H9 (cell line): ENCODE measurements around the gene CSAD. TPM values are rescaled to one million over a fixed set of nuclear protein-coding genes. Genes with fewer than 3 reads are reported as not detected.
A peak's percentile ranks its signal among the peaks of the same experiment; 100 is the strongest.

ENCODE experiments used
- DNase-seq: peaks from one replicate; pipeline ENCODE4 v3.0.0-alpha.2; 2017
- H2AFZ ChIP-seq: one replicate; pipeline ENCODE4 v1.6.1; 2013; ENCODE audit warnings: mild to moderate bottlenecking, low read length, control low read depth, moderate library complexity
- H2AK5ac ChIP-seq: 2 replicates; pipeline ENCODE4 v1.6.1; 2013; ENCODE audit warnings: low read length, control low read depth, mixed read lengths; ENCODE audit not compliant: insufficient read length
- H2BK120ac ChIP-seq: one replicate; pipeline ENCODE4 v1.6.1; 2013; ENCODE audit warnings: low read depth, mild to moderate bottlenecking, low read length, control low read depth, inconsistent platforms; ENCODE audit not compliant: poor library complexity, severe bottlenecking
- H2BK12ac ChIP-seq: 2 replicates; pipeline ENCODE4 v1.6.1; 2013; ENCODE audit warnings: low read length, control low read depth, mixed read lengths, low read depth; ENCODE audit not compliant: insufficient read length
- H2BK15ac ChIP-seq: 2 replicates; pipeline ENCODE4 v1.6.1; 2013; ENCODE audit warnings: low read depth, low read length, control low read depth
- H2BK20ac ChIP-seq: one replicate; pipeline ENCODE4 v1.6.1; 2013; ENCODE audit warnings: low read depth, mild to moderate bottlenecking, low read length, control low read depth, inconsistent platforms; ENCODE audit not compliant: poor library complexity, severe bottlenecking
- H2BK5ac ChIP-seq: 2 replicates; pipeline ENCODE4 v1.6.1; 2013; ENCODE audit warnings: low read length, control low read depth, mixed read lengths; ENCODE audit not compliant: insufficient read length
- H3K14ac ChIP-seq: 2 replicates; pipeline ENCODE4 v1.6.1; 2013; ENCODE audit warnings: low read length, control low read depth; ENCODE audit not compliant: insufficient read depth
- H3K18ac ChIP-seq: 2 replicates; pipeline ENCODE4 v1.6.1; 2013; ENCODE audit warnings: low read depth, mild to moderate bottlenecking, mixed read lengths, low read length, control low read depth; ENCODE audit not compliant: insufficient read length
- H3K23ac ChIP-seq: 2 replicates; pipeline ENCODE4 v1.6.1; 2013; ENCODE audit warnings: low read length, control low read depth, mixed read lengths, low read depth; ENCODE audit not compliant: insufficient read length
- H3K23me2 ChIP-seq: 2 replicates; pipeline ENCODE4 v1.6.1; 2013; ENCODE audit warnings: low read depth, mild to moderate bottlenecking, mixed read lengths, low read length, control low read depth; ENCODE audit not compliant: insufficient read length, poor library complexity, severe bottlenecking
- H3K27ac ChIP-seq: 2 replicates; pipeline ENCODE4 v1.5.1; 2013; ENCODE audit warnings: low read length, control low read depth, mixed read lengths, low read depth; ENCODE audit not compliant: insufficient read length
- H3K27me3 ChIP-seq: 2 replicates; pipeline ENCODE4 v1.6.1; 2013; ENCODE audit warnings: low read length, control low read depth, inconsistent platforms; ENCODE audit not compliant: insufficient read depth
- H3K4ac ChIP-seq: 2 replicates; pipeline ENCODE4 v1.6.1; 2013; ENCODE audit warnings: low read depth, mild to moderate bottlenecking, control low read depth, inconsistent platforms, low read length, moderate library complexity
- H3K4me1 ChIP-seq: 2 replicates; pipeline ENCODE4 v1.6.1; 2013; ENCODE audit warnings: low read length, control low read depth, inconsistent platforms; ENCODE audit not compliant: insufficient read depth
- H3K4me2 ChIP-seq: 2 replicates; pipeline ENCODE4 v1.6.1; 2013; ENCODE audit warnings: low read length, control low read depth, mixed read lengths; ENCODE audit not compliant: insufficient read length, insufficient read depth
- H3K56ac ChIP-seq: 2 replicates; pipeline ENCODE4 v1.6.1; 2013; ENCODE audit warnings: low read depth, mild to moderate bottlenecking, mixed read lengths, low read length, control low read depth; ENCODE audit not compliant: insufficient read length
- H3K79me1 ChIP-seq: 2 replicates; pipeline ENCODE4 v1.6.1; 2013; ENCODE audit warnings: low read depth, mild to moderate bottlenecking, moderate library complexity, low read length, control low read depth, inconsistent platforms; ENCODE audit not compliant: insufficient read depth, poor library complexity, severe bottlenecking
- H3K79me2 ChIP-seq: 2 replicates; pipeline ENCODE4 v1.6.1; 2013; ENCODE audit warnings: low read length, control low read depth, inconsistent platforms; ENCODE audit not compliant: insufficient read depth
- H3K9ac ChIP-seq: 2 replicates; pipeline ENCODE4 v1.6.1; 2013; ENCODE audit warnings: low read length, control low read depth, mixed read lengths; ENCODE audit not compliant: insufficient read length; ENCODE audit errors: extremely low read depth
- H3K9me3 ChIP-seq: one replicate; pipeline ENCODE4 v1.6.1; 2013; ENCODE audit warnings: low read depth, low read length, inconsistent platforms; ENCODE audit not compliant: control insufficient read depth
- H3T11ph ChIP-seq: one replicate; pipeline ENCODE4 v1.6.1; 2013; ENCODE audit warnings: mild to moderate bottlenecking, low read length, control low read depth, inconsistent platforms
- H4K20me1 ChIP-seq: one replicate; pipeline ENCODE4 v1.6.1; 2013; ENCODE audit not compliant: control insufficient read depth, insufficient read length, insufficient read depth
- H4K5ac ChIP-seq: 2 replicates; pipeline ENCODE4 v1.6.1; 2013; ENCODE audit warnings: low read depth, mild to moderate bottlenecking, mixed read lengths, low read length, control low read depth; ENCODE audit not compliant: insufficient read length
- H4K8ac ChIP-seq: replicated peaks from 2 replicates; pipeline ENCODE4 v1.6.1; 2013; ENCODE audit warnings: low read length, control low read depth, mixed read lengths, low read depth; ENCODE audit not compliant: insufficient read length
- H4K91ac ChIP-seq: 2 replicates; pipeline ENCODE4 v1.6.1; 2013; ENCODE audit warnings: low read depth, mild to moderate bottlenecking, moderate library complexity, mixed read lengths, low read length, control low read depth; ENCODE audit not compliant: insufficient read length
- H3K27ac Mint-ChIP-seq, 3 experiments: 2 replicates in 2 of 3; 3 replicates in 1 of 3; pipeline ENCODE4 v1.8.0; 2020 to 2021; ENCODE audit warnings: mixed read lengths in 3 of 3, mild to moderate bottlenecking in 1 of 3, moderate library complexity in 1 of 3
- H3K27me3 Mint-ChIP-seq: 2 replicates; pipeline ENCODE4 v1.8.0; 2021; ENCODE audit warnings: low read depth, mild to moderate bottlenecking, moderate library complexity, mixed read lengths
- H3K36me3 Mint-ChIP-seq, 3 experiments: 2 replicates in 2 of 3; 3 replicates in 1 of 3; pipeline ENCODE4 v1.8.0; 2020 to 2021; ENCODE audit warnings: low read depth in 3 of 3, mixed read lengths in 3 of 3; ENCODE audit not compliant: insufficient read depth in 1 of 3
- H3K4me1 Mint-ChIP-seq, 2 experiments: 2 replicates each; pipeline ENCODE4 v1.8.0; 2020; ENCODE audit warnings: mixed read lengths in 2 of 2
- H3K4me3 Mint-ChIP-seq, 2 experiments: 2 replicates in 1 of 2; 3 replicates in 1 of 2; pipeline ENCODE4 v1.8.0; 2020 to 2021; ENCODE audit warnings: mild to moderate bottlenecking in 2 of 2, mixed read lengths in 2 of 2, moderate library complexity in 1 of 2
- H3K9me3 Mint-ChIP-seq, 2 experiments: 2 replicates in 1 of 2; 3 replicates in 1 of 2; pipeline ENCODE4 v1.8.0; 2020; ENCODE audit warnings: mild to moderate bottlenecking in 2 of 2, mixed read lengths in 2 of 2, moderate library complexity in 1 of 2
- CTCF ChIP-seq: fragments of 200-600 bp; sonication (generic); conservative IDR thresholded peaks from 3 replicates; pipeline ENCODE4 v1.8.0; 2021; ENCODE audit warnings: antibody characterized with exemption, mild to moderate bottlenecking
- WGBS: extraction: QIAGEN DNeasy Blood & Tissue Kit; methylation state at CpG from one replicate; pipeline ENCODE4 v1.1.7; 2013; ENCODE audit warnings: missing lambda C conversion rate, low lambda C conversion rate, mixed read lengths; ENCODE audit not compliant: insufficient read length; ENCODE audit errors: extremely low coverage; 5-methylcytosine and 5-hydroxymethylcytosine counted together
- total RNA-seq: library from RNA; stranded (reverse); gene quantifications from 2 replicates; pipeline ENCODE4 v1.2.1, GENCODE V29; 2021

Gene CSAD
- total RNA-seq, 1 experiment from 2014 or later: 7.4 TPM

- Histone ChIP-seq H3K4ac (no peak overlapping the region), H2BK5ac (no peak overlapping the region), H3K56ac (no peak overlapping the region), H4K8ac (no peak overlapping the region), H2BK20ac (no peak overlapping the region), H3K23me2 (peaks cover 12% of the 10 kb centered on the region), H4K91ac (no peak overlapping the region), H3K18ac (no peak overlapping the region), H3K27ac (no peak overlapping the region), H2BK12ac (no peak overlapping the region), H3T11ph (no peak overlapping the region), H2AK5ac (no peak overlapping the region), H3K4me1 (peaks cover 33% of the 10 kb centered on the region; the same call in 1 of the 2 replicates), H3K79me2 (peaks cover 4% of the 10 kb centered on the region; the same call in 1 of the 2 replicates), H3K9ac (no peak overlapping the region), H4K5ac (no peak overlapping the region), H4K20me1 (no peaks in the 10 kb centered on the region), H3K14ac (no peak overlapping the region), H2AFZ (no peak overlapping the region), H3K79me1 (no peaks in the 10 kb centered on the region), H3K4me2 (peak overlapping the region; percentile 9), H2BK120ac (no peak overlapping the region), H3K9me3 (no peaks in the 10 kb centered on the region), H3K23ac (no peak overlapping the region), H3K27me3 (peaks cover 3% of the 10 kb centered on the region; the same call in 1 of the 2 replicates), H2BK15ac (no peak overlapping the region)
- peak; percentile 88 for DNase-seq
- Mint-ChIP-seq H3K9me3 (no peaks in the 10 kb centered on the region; a peak in 2 of 5 replicates), H3K4me1 (peaks cover 62 to 65% of the 10 kb centered on the region in 2 experiments), H3K4me3 (peak overlapping the region; percentile 8 to 67; a peak in 4 of 5 replicates), H3K27ac (peak overlapping the region in 2 of 3 experiments; percentile 31 to 92; a peak in 2 of 7 replicates), H3K27me3 (peaks cover 17% of the 10 kb centered on the region), H3K36me3 (peaks cover 20 to 59% (median 50%) of the 10 kb centered on the region in 3 experiments; a peak in 6 of 7 replicates)
- WGBS: no CpG with 5 or more reads among the region's 12 CpGs
- TF ChIP-seq CTCF: no peak
These were observed 34.1 kb upstream of the CSAD start for GRCh38 chr12:53214687-53215455.
